Testis (tissue), 2 donors: ENCODE measurements around the gene ANKRD28.

Experiments used
- CTCF ChIP-seq, 3 experiments: fragments of 450-650 bp in 2 of 3; fragments of 200-600 bp in 1 of 3; sonication (generic) in 1 of 3; IDR thresholded peaks; one replicate each; pipeline ENCODE4 v1.5.1; 2016 to 2019; ENCODE audit warnings: antibody characterized with exemption in 3 of 3, mild to moderate bottlenecking in 2 of 3, moderate library complexity in 1 of 3
- POLR2A ChIP-seq: fragments of 450-650 bp; IDR thresholded peaks from one replicate; pipeline ENCODE4 v1.6.1; 2017; ENCODE audit warnings: antibody characterized with exemption, mild to moderate bottlenecking, moderate library complexity

- no peak for TF ChIP-seq CTCF (IDR thresholded peaks at IDR 0.05)
- no peak for TF ChIP-seq POLR2A
Measured at GRCh38 chr3:15779111-15779510, 18.7 kb downstream of the ANKRD28 start.
